DOHH2 (cell line): ENCODE results near the gene ZWILCH.

Experiments
- H3F3A ChIP-seq: fragments of 200-600 bp; sonication (generic), shearing (Covaris generic); 2 replicates; pipeline ENCODE4 v1.6.0; 2016; ENCODE audit warnings: antibody characterized with exemption, mild to moderate bottlenecking; ENCODE audit not compliant: control insufficient read depth, insufficient read depth
- H3K27ac ChIP-seq: fragments of 200-600 bp; sonication (generic); 2 replicates; pipeline ENCODE4 v1.5.1; 2014; ENCODE audit warnings: low read depth, mild to moderate bottlenecking, low read length, moderate library complexity
- H3K27me3 ChIP-seq: fragments of 200-600 bp; sonication (generic); 2 replicates; pipeline ENCODE4 v1.6.1; 2014; ENCODE audit warnings: mild to moderate bottlenecking, low read length, mixed read lengths; ENCODE audit not compliant: control insufficient read depth
- H3K36me3 ChIP-seq: fragments of 200-600 bp; sonication (generic); 2 replicates; pipeline ENCODE4 v1.6.1; 2014; ENCODE audit warnings: mild to moderate bottlenecking, low read length, moderate library complexity, mixed read lengths; ENCODE audit not compliant: control insufficient read depth
- H3K4me1 ChIP-seq: fragments of 200-600 bp; sonication (generic); 2 replicates; pipeline ENCODE4 v1.6.1; 2014; ENCODE audit warnings: mild to moderate bottlenecking, low read length, mixed read lengths; ENCODE audit not compliant: control insufficient read depth
- H3K4me2 ChIP-seq: fragments of 200-600 bp; sonication (generic); 2 replicates; pipeline ENCODE4 v1.6.0; 2014; ENCODE audit warnings: mild to moderate bottlenecking, low read length, moderate library complexity
- H3K4me3 ChIP-seq: fragments of 200-600 bp; sonication (generic); 2 replicates; pipeline ENCODE4 v1.5.1; 2014; ENCODE audit warnings: mild to moderate bottlenecking, low read length, mixed read lengths
- H3K79me2 ChIP-seq: fragments of 200-600 bp; sonication (generic); 2 replicates; pipeline ENCODE4 v1.6.1; 2014; ENCODE audit warnings: mild to moderate bottlenecking, low read length, mixed read lengths; ENCODE audit not compliant: control insufficient read depth
- H3K9me2 ChIP-seq: fragments of 200-600 bp; sonication (generic); replicated peaks from 2 replicates; pipeline ENCODE4 v1.6.1; 2014; ENCODE audit warnings: mild to moderate bottlenecking, low read length, mixed read lengths; ENCODE audit not compliant: control insufficient read depth
- H3K9me3 ChIP-seq: fragments of 200-600 bp; sonication (generic); 2 replicates; pipeline ENCODE4 v1.6.1; 2014; ENCODE audit warnings: antibody characterized with exemption, low read length, mixed read lengths; ENCODE audit not compliant: control insufficient read depth, insufficient read depth
- H4K20me1 ChIP-seq: fragments of 200-600 bp; sonication (generic); 2 replicates; pipeline ENCODE4 v1.6.0; 2014; ENCODE audit warnings: low read depth, mild to moderate bottlenecking, antibody characterized with exemption, low read length, moderate library complexity; ENCODE audit not compliant: control insufficient read depth, insufficient read depth
- CTCF ChIP-seq: fragments of 200-600 bp; sonication (generic); IDR thresholded peaks from one replicate; pipeline ENCODE4 v1.5.1; 2014; ENCODE audit warnings: antibody characterized with exemption, mild to moderate bottlenecking, low read depth, low read length; ENCODE audit not compliant: poor library complexity, severe bottlenecking
- EZH2phosphoT487 ChIP-seq: fragments of 200-600 bp; sonication (generic); IDR thresholded peaks from 2 replicates; pipeline ENCODE4 v1.6.1; 2017; ENCODE audit warnings: borderline replicate concordance, mild to moderate bottlenecking, antibody characterized with exemption, low read length, moderate library complexity, mixed read lengths

ZWILCH gene

GRCh38 chr15:66472176-66472999 is 32.7 kb upstream of the ZWILCH start:
- Histone ChIP-seq H3K4me3 (no peak overlapping the region), H4K20me1 (no peaks in the 10 kb centered on the region), H3K27me3 (no peaks in the 10 kb centered on the region), H3K79me2 (peaks cover 3% of the 10 kb centered on the region; the same call in 1 of the 2 replicates), H3K36me3 (peaks cover 17% of the 10 kb centered on the region), H3K9me2 (no peaks in the 10 kb centered on the region), H3F3A (no peaks in the 10 kb centered on the region), H3K4me2 (no peak overlapping the region), H3K9me3 (no peaks in the 10 kb centered on the region), H3K27ac (no peak overlapping the region), H3K4me1 (no peaks in the 10 kb centered on the region)
- TF ChIP-seq CTCF = no peak
- TF ChIP-seq EZH2phosphoT487 = no peak

GRCh38 chr15:66474135-66474534 is 31.0 kb upstream of the ZWILCH start:
- Histone ChIP-seq H3K9me3 (no peaks in the 10 kb centered on the region), H3K4me2 (no peak overlapping the region), H3K79me2 (peaks cover 3% of the 10 kb centered on the region; the same call in 1 of the 2 replicates), H3K27me3 (no peaks in the 10 kb centered on the region), H3K4me1 (no peaks in the 10 kb centered on the region), H3K9me2 (no peaks in the 10 kb centered on the region), H4K20me1 (no peaks in the 10 kb centered on the region), H3K27ac (no peak overlapping the region), H3K4me3 (no peak overlapping the region), H3K36me3 (peaks cover 15% of the 10 kb centered on the region), H3F3A (no peaks in the 10 kb centered on the region)
- no peak for TF ChIP-seq CTCF
- TF ChIP-seq EZH2phosphoT487 = no peak

- Histone ChIP-seq H4K20me1 (no peaks in the 10 kb centered on the region), H3K36me3 (peaks cover 18% of the 10 kb centered on the region), H3K4me1 (no peaks in the 10 kb centered on the region), H3K79me2 (peaks cover 3% of the 10 kb centered on the region; the same call in 1 of the 2 replicates), H3K27ac (no peak overlapping the region), H3K27me3 (no peaks in the 10 kb centered on the region), H3K9me3 (no peaks in the 10 kb centered on the region), H3K4me3 (no peak overlapping the region), H3K9me2 (no peaks in the 10 kb centered on the region), H3K4me2 (no peak overlapping the region), H3F3A (no peaks in the 10 kb centered on the region)
- TF ChIP-seq EZH2phosphoT487 (no peak), CTCF (no peak)
These were observed 30.2 kb upstream of the ZWILCH start for GRCh38 chr15:66474963-66475362.
